HCT116 (cell line): ENCODE results near the gene OXT. TPM values are rescaled to one million over a fixed set of nuclear protein-coding genes. Genes with fewer than 3 reads are reported as not detected.

ENCODE experiments used
- ATAC-seq: fragments of 200-7000 bp; cut with Tn5 transposase; 2 replicates; pipeline ENCODE4 v1.9.1; 2020; ENCODE audit warnings: mild to moderate bottlenecking, moderate library complexity
- BruUV-seq: library from RNA; stranded (reverse); fragments of 400-500 nt; replicated peaks from 2 replicates; lab custom pipeline; 2021; lab: Mats Ljungman, UMichigan
- CTCF ChIA-PET: fragments of 300-600 bp; sonication (Branson Sonifier 250); formaldehyde crosslinking; loops from one replicate; lab custom pipeline; 2021; ENCODE audit warnings: antibody characterized with exemption; lab: Charles Lee
- POLR2A ChIA-PET: fragments of 300-600, 350-600 bp; sonication (Branson Sonifier 250); formaldehyde crosslinking; loops from one replicate; lab custom pipeline; 2021; ENCODE audit warnings: antibody characterized with exemption; lab: Charles Lee
- RAD21 ChIA-PET, 2 experiments: fragments of 300-600 bp; sonication (Branson Sonifier 250); formaldehyde crosslinking; loops; one replicate each; lab custom pipeline; 2023; ENCODE audit warnings: low total read pairs in 2 of 2; ENCODE audit not compliant: uncharacterized antibody in 2 of 2, unreplicated experiment in 2 of 2, low non-redundant PET in 1 of 2; lab: Charles Lee
- DNase-seq: peaks from one replicate; pipeline ENCODE4 v3.0.0-alpha.2; 2010; ENCODE audit warnings: low read depth, low spot score
- H2AFZ ChIP-seq: fragments of 200-600 bp; shearing (Covaris generic), sonication (generic); 2 replicates; pipeline ENCODE4 v1.6.1; 2017; ENCODE audit warnings: low read depth, mixed run types, mixed read lengths, antibody characterized with exemption, low read length; ENCODE audit not compliant: poor library complexity, severe bottlenecking
- H3K27ac ChIP-seq: 2 replicates; pipeline ENCODE4 v1.5.1; 2012; ENCODE audit warnings: low read depth, low read length
- H3K27me3 ChIP-seq: fragments of 200-600 bp; sonication (generic); 2 replicates; pipeline ENCODE4 v1.6.1; 2016; ENCODE audit warnings: mixed run types, low read length, mixed read lengths; ENCODE audit not compliant: insufficient read depth
- H3K36me3 ChIP-seq, 2 experiments: fragments of 200-500 bp in 1 of 2; fragments of 200-600 bp in 1 of 2; sonication (Bioruptor generic) in 1 of 2; sonication (generic) in 1 of 2; 2 replicates each; pipeline versions ENCODE4 v1.5.1 to v1.6.1; 2014 to 2016; ENCODE audit warnings: low read length in 2 of 2, inconsistent platforms in 1 of 2, mixed read lengths in 1 of 2, mixed run types in 1 of 2; ENCODE audit not compliant: insufficient read depth in 2 of 2, control insufficient read depth in 1 of 2
- H3K4me1 ChIP-seq, 2 experiments: fragments of 200-600 bp in 1 of 2; sonication (generic) in 1 of 2; 2 replicates each; pipeline versions ENCODE4 v1.5.1 to v1.6.1; 2012 to 2017; ENCODE audit warnings: low read length in 2 of 2, inconsistent platforms in 1 of 2, mild to moderate bottlenecking in 1 of 2, mixed read lengths in 1 of 2, mixed run types in 1 of 2, moderate library complexity in 1 of 2; ENCODE audit not compliant: insufficient read depth in 2 of 2, control insufficient read depth in 1 of 2
- H3K4me2 ChIP-seq: fragments of 200-600 bp; sonication (generic); 2 replicates; pipeline ENCODE4 v1.6.1; 2017; ENCODE audit warnings: mixed run types, low read length, mixed read lengths
- H3K4me3 ChIP-seq, 2 experiments: fragments of 200-600 bp in 1 of 2; sonication (generic) in 1 of 2; replicated peaks in 1 of 2; 2 replicates each; pipeline ENCODE4 v1.5.1; 2011 to 2016; ENCODE audit warnings: low read length in 2 of 2, control low read depth in 1 of 2, low read depth in 1 of 2, mild to moderate bottlenecking in 1 of 2, mixed read lengths in 1 of 2, mixed run types in 1 of 2
- H3K79me2 ChIP-seq: fragments of 200-600 bp; sonication (generic); 2 replicates; pipeline ENCODE4 v1.6.1; 2017; ENCODE audit warnings: mild to moderate bottlenecking, mixed run types, low read length, moderate library complexity, mixed read lengths; ENCODE audit not compliant: insufficient read depth
- H3K9ac ChIP-seq: fragments of 200-600 bp; sonication (generic); 2 replicates; pipeline ENCODE4 v1.6.1; 2016; ENCODE audit warnings: low read length, mixed read lengths
- H3K9me2 ChIP-seq: fragments of 200-600 bp; sonication (generic), shearing (Covaris generic); 2 replicates; pipeline ENCODE4 v1.6.1; 2017; ENCODE audit warnings: mixed run types, mild to moderate bottlenecking, moderate library complexity; ENCODE audit not compliant: insufficient read depth
- H3K9me3 ChIP-seq, 2 experiments: fragments of 200-500 bp in 1 of 2; fragments of 200-600 bp in 1 of 2; sonication (Bioruptor generic) in 1 of 2; sonication (generic) in 1 of 2; 2 replicates each; pipeline ENCODE4 v1.6.1; 2014 to 2017; ENCODE audit warnings: low read length in 2 of 2, mixed read lengths in 2 of 2, inconsistent platforms in 1 of 2, low read depth in 1 of 2, mild to moderate bottlenecking in 1 of 2, mixed run types in 1 of 2, moderate library complexity in 1 of 2; ENCODE audit not compliant: control insufficient read depth in 1 of 2, insufficient read depth in 1 of 2
- H4K20me1 ChIP-seq: fragments of 200-600 bp; sonication (generic), shearing (Covaris generic); 2 replicates; pipeline ENCODE4 v1.6.1; 2017; ENCODE audit warnings: mixed run types, mild to moderate bottlenecking, moderate library complexity; ENCODE audit not compliant: insufficient read depth
- ATF3 ChIP-seq: IDR thresholded peaks from 2 replicates; pipeline ENCODE4 v1.6.1; 2012
- CEBPB ChIP-seq: IDR thresholded peaks from 2 replicates; pipeline ENCODE4 v1.6.1; 2012; ENCODE audit warnings: low read depth
- EZH2 ChIP-seq: fragments of 200-600 bp; sonication (generic); IDR thresholded peaks from 2 replicates; pipeline ENCODE4 v1.6.1; 2017; ENCODE audit warnings: antibody characterized with exemption, mixed run types
- RAD21 ChIP-seq: IDR thresholded peaks from 2 replicates; pipeline ENCODE4 v1.6.1; 2012; ENCODE audit warnings: low read depth, mild to moderate bottlenecking
- REST ChIP-seq: IDR thresholded peaks from 2 replicates; pipeline ENCODE4 v1.6.1; 2012; ENCODE audit warnings: low read depth
- intact Hi-C: fragments of 100-400 bp; cut with micrococcal nuclease; formaldehyde crosslinking; loops from 2 replicates; pipeline ENCODE4 v1.10.0; 2022
- total RNA-seq: library from RNA; stranded (reverse); gene quantifications from one replicate; pipeline ENCODE4 v1.2.1, GENCODE V29; 2021; ENCODE audit not compliant: unreplicated experiment

Gene OXT
- total RNA-seq, 1 experiment from 2014 or later: not detected

GRCh38 chr20:3103369-3104032 lies 32.1 kb downstream of the OXT start:
- Histone ChIP-seq H3K9me3 (no peaks in the 10 kb centered on the region), H3K27ac (no peak overlapping the region), H3K9me2 (no peaks in the 10 kb centered on the region), H3K27me3 (no peaks in the 10 kb centered on the region), H3K4me2 (no peak overlapping the region), H4K20me1 (no peaks in the 10 kb centered on the region), H3K4me1 (no peaks in the 10 kb centered on the region), H3K36me3 (no peaks in the 10 kb centered on the region), H2AFZ (no peak overlapping the region), H3K4me3 (no peak overlapping the region), H3K79me2 (no peaks in the 10 kb centered on the region), H3K9ac (no peak overlapping the region)
- ChIA-PET CTCF (no interaction called here), POLR2A (no interaction called here), RAD21 (interaction anchor here in 1 of 2 experiments (0.5 kb wide), 1 partner anchor 50 kb away, joined by 3 read pairs; no protein-coding TSS in a partner anchor)
- no TSS peak for BruUV-seq
- TF ChIP-seq RAD21 (no peak), EZH2 (no peak), CEBPB (no peak), ATF3 (no peak), REST (no peak)
- ATAC-seq: no peak
- intact Hi-C loops: no loop called here
- DNase-seq: no peak
